WTC11 (cell line): ENCODE data around the gene B3GNT9. TPM values are rescaled to one million over a fixed set of nuclear protein-coding genes. Genes with fewer than 3 reads are reported as not detected.

ENCODE experiments used
- ATAC-seq: fragments of 200-7000 bp; cut with Tn5 transposase; 2 replicates; pipeline ENCODE4 v1.10.0; 2021; ENCODE audit warnings: mild to moderate bottlenecking, moderate library complexity
- CTCF ChIA-PET: fragments of 300-600 bp; sonication (Branson Sonifier 250); formaldehyde crosslinking; loops from one replicate; lab custom pipeline; 2021; ENCODE audit warnings: antibody characterized with exemption; lab: Charles Lee
- POLR2A ChIA-PET: fragments of 350-600 bp; sonication (Branson Sonifier 250); formaldehyde crosslinking; loops from one replicate; lab custom pipeline; 2021; ENCODE audit warnings: antibody characterized with exemption; lab: Charles Lee
- DNase-seq: peaks from one replicate; pipeline ENCODE4 v3.0.0; 2021; ENCODE audit warnings: low spot score
- H3K27ac Mint-ChIP-seq: 2 replicates; pipeline ENCODE4 v1.8.0; 2021; ENCODE audit warnings: mixed read lengths
- H3K27me3 Mint-ChIP-seq: 2 replicates; pipeline ENCODE4 v1.8.0; 2021; ENCODE audit warnings: low read depth, mild to moderate bottlenecking, moderate library complexity, mixed read lengths
- H3K36me3 Mint-ChIP-seq: 2 replicates; pipeline ENCODE4 v1.8.0; 2021; ENCODE audit warnings: mixed read lengths
- H3K4me1 Mint-ChIP-seq: 2 replicates; pipeline ENCODE4 v1.8.0; 2022; ENCODE audit warnings: mixed read lengths
- H3K4me3 Mint-ChIP-seq: 2 replicates; pipeline ENCODE4 v1.8.0; 2021; ENCODE audit warnings: mild to moderate bottlenecking, moderate library complexity, mixed read lengths
- H3K9me3 Mint-ChIP-seq: 2 replicates; pipeline ENCODE4 v1.8.0; 2021; ENCODE audit warnings: mixed read lengths
- ATF1 ChIP-seq: sonication (generic); formaldehyde crosslinking; IDR thresholded peaks from 2 replicates; pipeline ENCODE4 v1.8.1; 2023; ENCODE audit warnings: mild to moderate bottlenecking, moderate library complexity, missing genetic modification reagents
- CREB1 ChIP-seq: sonication (generic); formaldehyde crosslinking; IDR thresholded peaks from 2 replicates; pipeline ENCODE4 v1.8.0; 2023; ENCODE audit warnings: mild to moderate bottlenecking, missing genetic modification reagents
- CREM ChIP-seq: sonication (generic); formaldehyde crosslinking; IDR thresholded peaks from 2 replicates; pipeline ENCODE4 v1.8.1; 2022; ENCODE audit warnings: mild to moderate bottlenecking, missing genetic modification reagents, moderate library complexity
- ELF4 ChIP-seq: sonication (generic); formaldehyde crosslinking; IDR thresholded peaks from 2 replicates; pipeline ENCODE4 v1.8.1; 2022; ENCODE audit warnings: low read depth, mild to moderate bottlenecking, moderate library complexity, missing genetic modification reagents
- ETV6 ChIP-seq: sonication (generic); formaldehyde crosslinking; IDR thresholded peaks from 2 replicates; pipeline ENCODE4 v1.8.1; 2022; ENCODE audit warnings: mild to moderate bottlenecking, missing genetic modification reagents
- FOXK1 ChIP-seq: sonication (generic); formaldehyde crosslinking; IDR thresholded peaks from 2 replicates; pipeline ENCODE4 v1.8.0; 2022; ENCODE audit warnings: mild to moderate bottlenecking, moderate library complexity, missing genetic modification reagents
- FOXP1 ChIP-seq: sonication (generic); formaldehyde crosslinking; IDR thresholded peaks from 2 replicates; pipeline ENCODE4 v1.8.0; 2022; ENCODE audit warnings: missing genetic modification reagents, mild to moderate bottlenecking, moderate library complexity, borderline replicate concordance
- IRF2 ChIP-seq: sonication (generic); formaldehyde crosslinking; IDR thresholded peaks from 2 replicates; pipeline ENCODE4 v1.8.0; 2022; ENCODE audit warnings: low read depth, missing genetic modification reagents, borderline replicate concordance
- MXD4 ChIP-seq: fragments of 250-450 bp; sonication (Bioruptor Pico); IDR thresholded peaks from 2 replicates; pipeline ENCODE4 v1.8.0; 2021; ENCODE audit warnings: mild to moderate bottlenecking, moderate library complexity, borderline replicate concordance
- NFATC4 ChIP-seq: fragments of 250-450 bp; sonication (Bioruptor Pico); IDR thresholded peaks from 2 replicates; pipeline ENCODE4 v1.9.0; 2021; ENCODE audit warnings: mild to moderate bottlenecking
- SOX15 ChIP-seq: fragments of 250-450 bp; sonication (Bioruptor Pico); IDR thresholded peaks from 2 replicates; pipeline ENCODE4 v1.9.0; 2021; ENCODE audit warnings: mild to moderate bottlenecking
- TEAD1 ChIP-seq: sonication (generic); formaldehyde crosslinking; IDR thresholded peaks from 2 replicates; pipeline ENCODE4 v1.8.0; 2022; ENCODE audit warnings: mild to moderate bottlenecking, missing genetic modification reagents
- ZNF219 ChIP-seq: sonication (generic); formaldehyde crosslinking; IDR thresholded peaks from 2 replicates; pipeline ENCODE4 v1.8.0; 2023; ENCODE audit warnings: missing genetic modification reagents, mild to moderate bottlenecking, borderline replicate concordance
- ZNF232 ChIP-seq: sonication (generic); formaldehyde crosslinking; IDR thresholded peaks from 2 replicates; pipeline ENCODE4 v1.8.0; 2022; ENCODE audit warnings: mild to moderate bottlenecking, missing genetic modification reagents
- total RNA-seq: library from RNA; stranded (reverse); gene quantifications from 3 replicates; pipeline ENCODE4 v1.2.3, GENCODE V29; 2021
- TF ChIP-seq, protein P1 (sequence below): fragments of 250-450 bp; sonication (Bioruptor Pico); IDR thresholded peaks from 2 replicates; pipeline ENCODE4 v1.9.0; 2021; ENCODE audit warnings: moderate library complexity, mild to moderate bottlenecking, inconsistent platforms, borderline replicate concordance
- TF ChIP-seq, protein P2 (sequence below): sonication (generic); formaldehyde crosslinking; IDR thresholded peaks from 2 replicates; pipeline ENCODE4 v1.8.1; 2023; ENCODE audit warnings: mild to moderate bottlenecking, missing genetic modification reagents, moderate library complexity
- TF ChIP-seq, protein P3 (sequence below): sonication (generic); formaldehyde crosslinking; IDR thresholded peaks from 2 replicates; pipeline ENCODE4 v1.8.0; 2023; ENCODE audit warnings: missing genetic modification reagents
- TF ChIP-seq, protein P4 (sequence below): sonication (generic); formaldehyde crosslinking; IDR thresholded peaks from 2 replicates; pipeline ENCODE4 v1.8.1; 2023; ENCODE audit warnings: mild to moderate bottlenecking, missing genetic modification reagents
- TF ChIP-seq, protein P5 (sequence below): sonication (generic); formaldehyde crosslinking; conservative IDR thresholded peaks from 2 replicates; pipeline ENCODE4 v1.8.1; 2022; ENCODE audit warnings: mild to moderate bottlenecking, missing genetic modification reagents
- TF ChIP-seq, protein P6 (sequence below): fragments of 200-600 bp; IDR thresholded peaks from 2 replicates; pipeline ENCODE4 v1.8.0; 2022; ENCODE audit warnings: antibody characterized with exemption
- TF ChIP-seq, protein P7 (sequence below): sonication (generic); formaldehyde crosslinking; IDR thresholded peaks from 2 replicates; pipeline ENCODE4 v1.8.1; 2023; ENCODE audit warnings: mild to moderate bottlenecking, moderate library complexity, missing genetic modification reagents
- TF ChIP-seq, protein P8 (sequence below): sonication (generic); formaldehyde crosslinking; IDR thresholded peaks from 2 replicates; pipeline ENCODE4 v1.8.0; 2022; ENCODE audit warnings: missing genetic modification reagents

The B3GNT9 gene
- total RNA-seq, 1 experiment from 2014 or later: 6.4 TPM

DNA sequence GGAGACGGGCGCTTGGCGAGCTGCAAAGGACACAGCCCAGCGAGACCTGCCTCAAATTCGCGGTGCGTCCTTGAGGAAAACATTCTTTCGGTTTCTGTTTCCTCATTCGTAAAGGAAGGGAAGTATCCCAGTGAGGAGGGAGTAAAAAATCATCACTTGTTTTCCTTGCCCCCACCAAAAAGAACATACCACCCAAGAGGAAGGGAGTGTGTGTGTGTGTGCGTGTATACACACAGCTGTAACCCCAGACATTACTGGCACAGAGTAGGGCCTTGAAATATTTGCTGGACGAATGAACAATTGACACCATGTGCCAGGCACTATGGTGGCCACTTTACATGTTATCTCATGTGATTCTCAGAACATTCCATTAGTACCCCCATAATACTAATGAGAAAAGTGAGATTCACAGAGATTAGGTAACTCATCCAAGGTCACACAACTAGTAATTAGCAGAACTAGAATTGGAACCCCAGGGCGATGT is 34.9 kb upstream of the B3GNT9 start:
- TF ChIP-seq, protein P1, sequence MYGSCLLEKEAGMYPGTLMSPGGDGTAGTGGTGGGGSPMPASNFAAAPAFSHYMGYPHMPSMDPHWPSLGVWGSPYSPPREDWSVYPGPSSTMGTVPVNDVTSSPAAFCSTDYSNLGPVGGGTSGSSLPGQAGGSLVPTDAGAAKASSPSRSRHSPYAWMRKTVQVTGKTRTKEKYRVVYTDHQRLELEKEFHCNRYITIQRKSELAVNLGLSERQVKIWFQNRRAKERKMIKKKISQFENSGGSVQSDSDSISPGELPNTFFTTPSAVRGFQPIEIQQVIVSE (CRISPR knock-in tag): no peak
- TF ChIP-seq ELF4 (CRISPR knock-in tag) (no peak), CREM (no peak), FOXP1 (CRISPR knock-in tag) (no peak), NFATC4 (no peak), ETV6 (CRISPR knock-in tag) (0 out of 2 replicates have a peak, but pooled peaks have one; percentile 25), FOXK1 (no peak), CREB1 (0 out of 2 replicates have a peak, but pooled peaks have one; percentile 4), MXD4 (CRISPR knock-in tag) (no peak), IRF2 (CRISPR knock-in tag) (no peak)
- TF ChIP-seq, protein P2, sequence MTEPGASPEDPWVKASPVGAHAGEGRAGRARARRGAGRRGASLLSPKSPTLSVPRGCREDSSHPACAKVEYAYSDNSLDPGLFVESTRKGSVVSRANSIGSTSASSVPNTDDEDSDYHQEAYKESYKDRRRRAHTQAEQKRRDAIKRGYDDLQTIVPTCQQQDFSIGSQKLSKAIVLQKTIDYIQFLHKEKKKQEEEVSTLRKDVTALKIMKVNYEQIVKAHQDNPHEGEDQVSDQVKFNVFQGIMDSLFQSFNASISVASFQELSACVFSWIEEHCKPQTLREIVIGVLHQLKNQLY (CRISPR knock-in tag): no peak
- TF ChIP-seq, protein P3, sequence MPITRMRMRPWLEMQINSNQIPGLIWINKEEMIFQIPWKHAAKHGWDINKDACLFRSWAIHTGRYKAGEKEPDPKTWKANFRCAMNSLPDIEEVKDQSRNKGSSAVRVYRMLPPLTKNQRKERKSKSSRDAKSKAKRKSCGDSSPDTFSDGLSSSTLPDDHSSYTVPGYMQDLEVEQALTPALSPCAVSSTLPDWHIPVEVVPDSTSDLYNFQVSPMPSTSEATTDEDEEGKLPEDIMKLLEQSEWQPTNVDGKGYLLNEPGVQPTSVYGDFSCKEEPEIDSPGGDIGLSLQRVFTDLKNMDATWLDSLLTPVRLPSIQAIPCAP: no peak
- TF ChIP-seq, protein P4, sequence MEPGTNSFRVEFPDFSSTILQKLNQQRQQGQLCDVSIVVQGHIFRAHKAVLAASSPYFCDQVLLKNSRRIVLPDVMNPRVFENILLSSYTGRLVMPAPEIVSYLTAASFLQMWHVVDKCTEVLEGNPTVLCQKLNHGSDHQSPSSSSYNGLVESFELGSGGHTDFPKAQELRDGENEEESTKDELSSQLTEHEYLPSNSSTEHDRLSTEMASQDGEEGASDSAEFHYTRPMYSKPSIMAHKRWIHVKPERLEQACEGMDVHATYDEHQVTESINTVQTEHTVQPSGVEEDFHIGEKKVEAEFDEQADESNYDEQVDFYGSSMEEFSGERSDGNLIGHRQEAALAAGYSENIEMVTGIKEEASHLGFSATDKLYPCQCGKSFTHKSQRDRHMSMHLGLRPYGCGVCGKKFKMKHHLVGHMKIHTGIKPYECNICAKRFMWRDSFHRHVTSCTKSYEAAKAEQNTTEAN (CRISPR knock-in tag): no peak
- ChIA-PET CTCF (interaction anchor here (0.6 to 4.4 kb wide), 30 partner anchors 11 to 355 kb away, joined by 3 to 88 read pairs (median 6); partner anchors contain the start of genes B3GNT9, CES3, ELMO3 and FBXL8), POLR2A (interaction anchor here (1.2 to 2.1 kb wide), 5 partner anchors 10 to 35 kb away, joined by 3 to 8 read pairs (median 6); partner anchors contain the start of genes B3GNT9 and NOL3)
- peaks cover 29% of the 10 kb centered on the region for H3K27me3 Mint-ChIP-seq
- peak overlapping the region; percentile 82 for H3K4me3 Mint-ChIP-seq
- no peaks in the 10 kb centered on the region for H3K9me3 Mint-ChIP-seq
- ATAC-seq: no peak
- H3K4me1 Mint-ChIP-seq: peaks cover 23% of the 10 kb centered on the region
- H3K36me3 Mint-ChIP-seq: no peaks in the 10 kb centered on the region
- no peak overlapping the region for H3K27ac Mint-ChIP-seq
- DNase-seq: no peak

DNA sequence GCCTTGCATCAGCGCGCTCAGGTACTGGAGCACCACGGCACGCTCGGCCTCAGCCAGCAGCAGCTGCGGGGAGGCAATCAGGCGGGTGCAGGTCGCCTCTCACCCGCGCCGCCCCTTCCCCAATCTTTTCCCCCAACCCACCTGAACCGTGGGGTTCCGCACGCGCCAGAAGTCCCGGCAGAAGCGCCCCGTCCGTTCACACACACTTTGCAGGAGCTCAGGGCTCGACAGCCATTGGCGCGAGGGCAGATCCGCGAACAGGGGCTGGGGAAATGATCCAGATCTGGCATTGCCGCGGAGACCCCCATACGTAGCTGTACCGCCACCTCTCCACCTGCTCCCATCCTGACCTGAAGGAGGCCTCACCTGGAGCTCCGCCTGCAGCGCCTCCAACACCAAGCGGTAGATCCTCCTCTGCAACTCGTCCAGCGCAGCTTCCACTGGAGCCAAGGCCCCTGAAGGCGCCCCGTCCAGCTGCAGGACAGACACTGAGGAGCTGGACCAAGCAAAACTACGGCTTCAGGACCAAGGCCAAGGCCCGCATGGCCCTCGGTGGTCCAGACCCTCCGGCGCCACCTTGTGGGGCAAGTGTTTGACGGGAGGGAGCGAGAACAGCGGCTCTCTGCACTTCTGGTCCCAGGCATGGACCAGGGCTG is 34.3 kb upstream of the B3GNT9 start:
- Mint-ChIP-seq H3K36me3 (no peaks in the 10 kb centered on the region), H3K4me3 (peak overlapping the region; percentile 82), H3K4me1 (peaks cover 19% of the 10 kb centered on the region), H3K27me3 (peaks cover 29% of the 10 kb centered on the region), H3K9me3 (no peaks in the 10 kb centered on the region), H3K27ac (no peak overlapping the region)
- ATAC-seq (peak; percentile 50), DNase-seq (peak; percentile 98)
- CTCF ChIA-PET: interaction anchor here (0.5 to 4.4 kb wide), 38 partner anchors 10 to 355 kb away, joined by 3 to 88 read pairs (median 4); partner anchors contain the start of genes B3GNT9, CES3, ELMO3 and FBXL8
- POLR2A ChIA-PET: interaction anchor here (1.2 to 2.1 kb wide), 5 partner anchors 10 to 34 kb away, joined by 3 to 8 read pairs (median 6); partner anchors contain the start of genes B3GNT9 and NOL3
- TF ChIP-seq ZNF232 (CRISPR knock-in tag) (peak; percentile 93), TEAD1 (CRISPR knock-in tag) (peak; percentile 85), ZNF219 (CRISPR knock-in tag) (peak; percentile 58; the same call in 1 of the 2 replicates), ATF1 (peak; percentile 89; the same call in 1 of the 2 replicates), SOX15 (CRISPR knock-in tag) (no peak), CREM (0 out of 2 replicates have a peak, but pooled peaks have one; percentile 62)
- TF ChIP-seq, protein P5, sequence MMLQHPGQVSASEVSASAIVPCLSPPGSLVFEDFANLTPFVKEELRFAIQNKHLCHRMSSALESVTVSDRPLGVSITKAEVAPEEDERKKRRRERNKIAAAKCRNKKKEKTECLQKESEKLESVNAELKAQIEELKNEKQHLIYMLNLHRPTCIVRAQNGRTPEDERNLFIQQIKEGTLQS (CRISPR knock-in tag): no peak
- TF ChIP-seq, protein P6, sequence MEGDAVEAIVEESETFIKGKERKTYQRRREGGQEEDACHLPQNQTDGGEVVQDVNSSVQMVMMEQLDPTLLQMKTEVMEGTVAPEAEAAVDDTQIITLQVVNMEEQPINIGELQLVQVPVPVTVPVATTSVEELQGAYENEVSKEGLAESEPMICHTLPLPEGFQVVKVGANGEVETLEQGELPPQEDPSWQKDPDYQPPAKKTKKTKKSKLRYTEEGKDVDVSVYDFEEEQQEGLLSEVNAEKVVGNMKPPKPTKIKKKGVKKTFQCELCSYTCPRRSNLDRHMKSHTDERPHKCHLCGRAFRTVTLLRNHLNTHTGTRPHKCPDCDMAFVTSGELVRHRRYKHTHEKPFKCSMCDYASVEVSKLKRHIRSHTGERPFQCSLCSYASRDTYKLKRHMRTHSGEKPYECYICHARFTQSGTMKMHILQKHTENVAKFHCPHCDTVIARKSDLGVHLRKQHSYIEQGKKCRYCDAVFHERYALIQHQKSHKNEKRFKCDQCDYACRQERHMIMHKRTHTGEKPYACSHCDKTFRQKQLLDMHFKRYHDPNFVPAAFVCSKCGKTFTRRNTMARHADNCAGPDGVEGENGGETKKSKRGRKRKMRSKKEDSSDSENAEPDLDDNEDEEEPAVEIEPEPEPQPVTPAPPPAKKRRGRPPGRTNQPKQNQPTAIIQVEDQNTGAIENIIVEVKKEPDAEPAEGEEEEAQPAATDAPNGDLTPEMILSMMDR: peak; percentile 47; the same call in 1 of the 2 replicates
- TF ChIP-seq, protein P7, sequence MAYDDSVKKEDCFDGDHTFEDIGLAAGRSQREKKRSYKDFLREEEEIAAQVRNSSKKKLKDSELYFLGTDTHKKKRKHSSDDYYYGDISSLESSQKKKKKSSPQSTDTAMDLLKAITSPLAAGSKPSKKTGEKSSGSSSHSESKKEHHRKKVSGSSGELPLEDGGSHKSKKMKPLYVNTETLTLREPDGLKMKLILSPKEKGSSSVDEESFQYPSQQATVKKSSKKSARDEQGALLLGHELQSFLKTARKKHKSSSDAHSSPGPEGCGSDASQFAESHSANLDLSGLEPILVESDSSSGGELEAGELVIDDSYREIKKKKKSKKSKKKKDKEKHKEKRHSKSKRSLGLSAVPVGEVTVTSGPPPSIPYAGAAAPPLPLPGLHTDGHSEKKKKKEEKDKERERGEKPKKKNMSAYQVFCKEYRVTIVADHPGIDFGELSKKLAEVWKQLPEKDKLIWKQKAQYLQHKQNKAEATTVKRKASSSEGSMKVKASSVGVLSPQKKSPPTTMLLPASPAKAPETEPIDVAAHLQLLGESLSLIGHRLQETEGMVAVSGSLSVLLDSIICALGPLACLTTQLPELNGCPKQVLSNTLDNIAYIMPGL: peak; percentile 87; the same call in 1 of the 2 replicates
- TF ChIP-seq, protein P8, sequence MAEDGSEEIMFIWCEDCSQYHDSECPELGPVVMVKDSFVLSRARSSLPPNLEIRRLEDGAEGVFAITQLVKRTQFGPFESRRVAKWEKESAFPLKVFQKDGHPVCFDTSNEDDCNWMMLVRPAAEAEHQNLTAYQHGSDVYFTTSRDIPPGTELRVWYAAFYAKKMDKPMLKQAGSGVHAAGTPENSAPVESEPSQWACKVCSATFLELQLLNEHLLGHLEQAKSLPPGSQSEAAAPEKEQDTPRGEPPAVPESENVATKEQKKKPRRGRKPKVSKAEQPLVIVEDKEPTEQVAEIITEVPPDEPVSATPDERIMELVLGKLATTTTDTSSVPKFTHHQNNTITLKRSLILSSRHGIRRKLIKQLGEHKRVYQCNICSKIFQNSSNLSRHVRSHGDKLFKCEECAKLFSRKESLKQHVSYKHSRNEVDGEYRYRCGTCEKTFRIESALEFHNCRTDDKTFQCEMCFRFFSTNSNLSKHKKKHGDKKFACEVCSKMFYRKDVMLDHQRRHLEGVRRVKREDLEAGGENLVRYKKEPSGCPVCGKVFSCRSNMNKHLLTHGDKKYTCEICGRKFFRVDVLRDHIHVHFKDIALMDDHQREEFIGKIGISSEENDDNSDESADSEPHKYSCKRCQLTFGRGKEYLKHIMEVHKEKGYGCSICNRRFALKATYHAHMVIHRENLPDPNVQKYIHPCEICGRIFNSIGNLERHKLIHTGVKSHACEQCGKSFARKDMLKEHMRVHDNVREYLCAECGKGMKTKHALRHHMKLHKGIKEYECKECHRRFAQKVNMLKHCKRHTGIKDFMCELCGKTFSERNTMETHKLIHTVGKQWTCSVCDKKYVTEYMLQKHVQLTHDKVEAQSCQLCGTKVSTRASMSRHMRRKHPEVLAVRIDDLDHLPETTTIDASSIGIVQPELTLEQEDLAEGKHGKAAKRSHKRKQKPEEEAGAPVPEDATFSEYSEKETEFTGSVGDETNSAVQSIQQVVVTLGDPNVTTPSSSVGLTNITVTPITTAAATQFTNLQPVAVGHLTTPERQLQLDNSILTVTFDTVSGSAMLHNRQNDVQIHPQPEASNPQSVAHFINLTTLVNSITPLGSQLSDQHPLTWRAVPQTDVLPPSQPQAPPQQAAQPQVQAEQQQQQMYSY (CRISPR knock-in tag): peak; percentile 81
